ENCODE results near the gene DLEU7. TPM values are rescaled to one million over a fixed set of nuclear protein-coding genes. Genes with fewer than 3 reads are reported as not detected.

Gene DLEU7
- total RNA-seq, 1 donor from 2014 or later, result not detected

- no peak for DNase-seq (ENCODE audit: low read depth, low spot score)
Measured at GRCh38 chr13:50797091-50797490, 46.4 kb downstream of the DLEU7 start.

- DNase-seq (ENCODE audit: low read depth, low spot score), result no peak
Measured at GRCh38 chr13:50796463-50796862, 47.0 kb downstream of the DLEU7 start.

- DNase-seq (ENCODE audit: low read depth, low spot score), result no peak
Measured at GRCh38 chr13:50794226-50794625, 49.3 kb downstream of the DLEU7 start.

GRCh38 chr13:50793026-50793425 lies 50.5 kb downstream of the DLEU7 start:
- DNase-seq (ENCODE audit: low read depth, low spot score), result no peak

- DNase-seq (ENCODE audit: low read depth, low spot score), result no peak
Measured at GRCh38 chr13:50788551-50789210, 54.8 kb downstream of the DLEU7 start.

- DNase-seq (ENCODE audit: low read depth, low spot score), result no peak
Measured at GRCh38 chr13:50787316-50788195, 55.9 kb downstream of the DLEU7 start.

- DNase-seq (ENCODE audit: low read depth, low spot score), result no peak
Measured at GRCh38 chr13:50783717-50784290, 59.7 kb downstream of the DLEU7 start.

GRCh38 chr13:50783066-50783465 lies 60.4 kb downstream of the DLEU7 start:
- no peak for DNase-seq (ENCODE audit: low read depth, low spot score)

GRCh38 chr13:50780201-50781015 lies 63.1 kb downstream of the DLEU7 start:
- DNase-seq (ENCODE audit: low read depth, low spot score), result no peak

- DNase-seq (ENCODE audit: low read depth, low spot score), result no peak
Measured at GRCh38 chr13:50779443-50780200, 63.9 kb downstream of the DLEU7 start.

Other genes starting within 250 kb of the DLEU7 start
- gene RNASEH2B, start 66.1 kb upstream of the DLEU7 start, total RNA-seq, result 31.9 and 35.9 TPM in 2 replicates

Measured in pulmonary artery endothelial cell (primary cell).